SKM-1 (cell line): ENCODE results near the gene EGFLAM.

ENCODE experiments used
- DNase-seq: peaks from one replicate; lab custom pipeline; 2025; ENCODE audit not compliant: unreplicated experiment; lab: John Stamatoyannopoulos, UW

The EGFLAM gene

GRCh38 chr5:38467353-38468040 is 209.1 kb downstream of the EGFLAM start:
- DNase-seq: no peak

- DNase-seq: no peak
These were observed 209.9 kb downstream of the EGFLAM start for GRCh38 chr5:38468202-38468673.

- no peak for DNase-seq
These were observed 210.8 kb downstream of the EGFLAM start for GRCh38 chr5:38468978-38469706.

- no peak for DNase-seq
These were observed 211.4 kb downstream of the EGFLAM start for GRCh38 chr5:38469707-38470267.

- no peak for DNase-seq
These were observed 213.3 kb downstream of the EGFLAM start for GRCh38 chr5:38471709-38472108.

GRCh38 chr5:38472541-38472940 is 214.2 kb downstream of the EGFLAM start:
- DNase-seq: no peak

- no peak for DNase-seq
These were observed 214.6 kb downstream of the EGFLAM start for GRCh38 chr5:38473008-38473407.

GRCh38 chr5:38478166-38478565 is 219.8 kb downstream of the EGFLAM start:
- no peak for DNase-seq

GRCh38 chr5:38478878-38479277 is 220.5 kb downstream of the EGFLAM start:
- no peak for DNase-seq

- no peak for DNase-seq
These were observed 221.1 kb downstream of the EGFLAM start for GRCh38 chr5:38479315-38479904.

GRCh38 chr5:38483805-38484398 is 225.5 kb downstream of the EGFLAM start:
- no peak for DNase-seq

GRCh38 chr5:38494175-38494574 is 235.8 kb downstream of the EGFLAM start:
- no peak for DNase-seq

GRCh38 chr5:38494763-38495162 is 236.4 kb downstream of the EGFLAM start:
- no peak for DNase-seq

GRCh38 chr5:38497946-38498345 is 239.6 kb downstream of the EGFLAM start:
- no peak for DNase-seq

- no peak for DNase-seq
These were observed 242.4 kb downstream of the EGFLAM start for GRCh38 chr5:38500573-38501260.

GRCh38 chr5:38506302-38506701 is 247.9 kb downstream of the EGFLAM start:
- no peak for DNase-seq

- no peak for DNase-seq
These were observed 250.8 kb downstream of the EGFLAM start for GRCh38 chr5:38509185-38509584.
